ENCODE measurements around the gene RASA3.
"Not testable (repeated sequence)": the region's sequence is repeated elsewhere in the genome, so short reads cannot be mapped to it uniquely, and the experiment has no call there.

RASA3 gene

GRCh38 chr13:113996912-113997745 is 135.3 kb downstream of the RASA3 start:
- no peak for DNase-seq

- no peak for DNase-seq
These were observed 136.1 kb downstream of the RASA3 start for GRCh38 chr13:113996081-113996911.

- DNase-seq, result no peak
These were observed 137.3 kb downstream of the RASA3 start for GRCh38 chr13:113995051-113995601.

- DNase-seq, result no peak
These were observed 140.0 kb downstream of the RASA3 start for GRCh38 chr13:113992276-113993005.

GRCh38 chr13:113991676-113992179 is 140.7 kb downstream of the RASA3 start:
- DNase-seq, result no peak

- no peak for DNase-seq
These were observed 141.2 kb downstream of the RASA3 start for GRCh38 chr13:113991191-113991669.

- DNase-seq, result no peak
These were observed 142.0 kb downstream of the RASA3 start for GRCh38 chr13:113990321-113990837.

GRCh38 chr13:113989585-113990300 is 142.7 kb downstream of the RASA3 start:
- no peak for DNase-seq

GRCh38 chr13:113988859-113989258 is 143.6 kb downstream of the RASA3 start:
- not testable (repeated sequence) for DNase-seq

GRCh38 chr13:113982296-113982661 is 150.1 kb downstream of the RASA3 start:
- no peak for DNase-seq

GRCh38 chr13:113981611-113982295 is 150.7 kb downstream of the RASA3 start:
- DNase-seq, result no peak

- peak; percentile 91 for DNase-seq
These were observed 151.2 kb downstream of the RASA3 start for GRCh38 chr13:113981194-113981605.

- no peak for DNase-seq
These were observed 151.8 kb downstream of the RASA3 start for GRCh38 chr13:113980489-113981064.

- DNase-seq, result no peak
These were observed 152.5 kb downstream of the RASA3 start for GRCh38 chr13:113979791-113980471.

GRCh38 chr13:113978741-113979481 is 153.5 kb downstream of the RASA3 start:
- DNase-seq, result no peak

- DNase-seq, result no peak
These were observed 154.4 kb downstream of the RASA3 start for GRCh38 chr13:113977976-113978375.

GRCh38 chr13:113976711-113977684 is 155.4 kb downstream of the RASA3 start:
- DNase-seq, result no peak

- no peak for DNase-seq
These were observed 157.0 kb downstream of the RASA3 start for GRCh38 chr13:113975416-113975815.
